ENCODE measurements around the gene SNUPN.

SNUPN gene

DNA sequence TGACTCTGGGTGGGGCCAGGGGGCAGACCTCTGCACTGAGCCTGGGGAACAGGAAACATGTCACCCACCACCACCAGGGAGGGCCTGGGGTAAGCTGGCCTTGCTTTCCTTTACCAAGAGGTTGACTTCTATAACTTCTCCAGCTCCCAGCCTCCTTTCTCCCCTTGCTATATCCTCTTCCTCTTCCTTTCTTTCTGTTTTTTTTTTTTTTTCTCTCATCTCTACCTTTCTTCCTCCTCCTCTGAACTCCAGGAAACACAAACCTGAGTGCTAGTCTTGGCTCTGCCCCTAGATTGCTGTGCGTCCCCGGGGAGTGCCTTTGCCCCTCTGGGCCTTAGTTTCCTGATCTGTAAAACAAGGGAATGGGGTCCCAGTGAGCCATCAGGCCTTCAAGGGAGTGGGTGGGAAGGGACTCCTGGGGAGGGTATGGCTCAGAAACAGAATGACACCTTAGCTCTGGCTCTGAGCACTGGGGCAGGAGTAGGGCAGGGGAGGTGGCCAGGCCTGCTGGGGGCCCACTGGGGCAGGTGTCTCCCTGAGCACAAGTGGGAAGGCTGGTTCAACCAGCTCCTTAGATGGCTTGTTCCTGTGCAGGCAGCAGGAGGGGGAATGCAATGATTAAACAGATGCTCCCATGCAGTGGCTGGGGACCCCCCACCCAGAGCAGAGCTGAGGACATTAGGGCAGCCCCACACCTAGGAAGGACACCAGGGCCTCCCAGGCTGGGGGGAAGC is 26.5 kb upstream of the SNUPN start:
- no peaks in the 10 kb centered on the region for H3K9me2 ChIP-seq (replicated peaks; ENCODE audit: insufficient read depth, low read length)
- no peak for DNase-seq
- no peak overlapping the region for H3K9ac ChIP-seq (ENCODE audit: low read length)
- no peak overlapping the region for H3K27ac ChIP-seq (ENCODE audit: low read length)
- TF ChIP-seq, protein P1, sequence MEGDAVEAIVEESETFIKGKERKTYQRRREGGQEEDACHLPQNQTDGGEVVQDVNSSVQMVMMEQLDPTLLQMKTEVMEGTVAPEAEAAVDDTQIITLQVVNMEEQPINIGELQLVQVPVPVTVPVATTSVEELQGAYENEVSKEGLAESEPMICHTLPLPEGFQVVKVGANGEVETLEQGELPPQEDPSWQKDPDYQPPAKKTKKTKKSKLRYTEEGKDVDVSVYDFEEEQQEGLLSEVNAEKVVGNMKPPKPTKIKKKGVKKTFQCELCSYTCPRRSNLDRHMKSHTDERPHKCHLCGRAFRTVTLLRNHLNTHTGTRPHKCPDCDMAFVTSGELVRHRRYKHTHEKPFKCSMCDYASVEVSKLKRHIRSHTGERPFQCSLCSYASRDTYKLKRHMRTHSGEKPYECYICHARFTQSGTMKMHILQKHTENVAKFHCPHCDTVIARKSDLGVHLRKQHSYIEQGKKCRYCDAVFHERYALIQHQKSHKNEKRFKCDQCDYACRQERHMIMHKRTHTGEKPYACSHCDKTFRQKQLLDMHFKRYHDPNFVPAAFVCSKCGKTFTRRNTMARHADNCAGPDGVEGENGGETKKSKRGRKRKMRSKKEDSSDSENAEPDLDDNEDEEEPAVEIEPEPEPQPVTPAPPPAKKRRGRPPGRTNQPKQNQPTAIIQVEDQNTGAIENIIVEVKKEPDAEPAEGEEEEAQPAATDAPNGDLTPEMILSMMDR (IDR thresholded peaks at IDR 0.05; ENCODE audit: low read length) = no peak
- TF ChIP-seq EZH2 (optimal IDR thresholded peaks at IDR 0.05; ENCODE audit: low read depth, low read length) = no peak
- no peak for TF ChIP-seq EZH2phosphoT487 (IDR thresholded peaks at IDR 0.05; ENCODE audit: low read length)
- no peaks in the 10 kb centered on the region for H3K36me3 ChIP-seq (replicated peaks; ENCODE audit: insufficient read depth, low read length)
- H3K79me2 ChIP-seq (ENCODE audit: low read length) = no peaks in the 10 kb centered on the region
- H2AFZ ChIP-seq (ENCODE audit: low read length) = no peak overlapping the region
- H4K20me1 ChIP-seq (ENCODE audit: insufficient read depth, low read length) = no peaks in the 10 kb centered on the region
- peaks cover 15% of the 10 kb centered on the region for H3K27me3 ChIP-seq (replicated peaks; ENCODE audit: insufficient read depth, low read length)
- no peaks in the 10 kb centered on the region for H3F3A ChIP-seq (ENCODE audit: insufficient read depth, low read length)
- no peak overlapping the region for H3K4me3 ChIP-seq (ENCODE audit: low read length)
- H3K4me2 ChIP-seq (ENCODE audit: low read depth, low read length) = no peak overlapping the region
- H3K4me1 ChIP-seq (ENCODE audit: low read length) = no peaks in the 10 kb centered on the region
- no peaks in the 10 kb centered on the region for H3K9me3 ChIP-seq (replicated peaks; ENCODE audit: insufficient read depth, low read length)

DNA sequence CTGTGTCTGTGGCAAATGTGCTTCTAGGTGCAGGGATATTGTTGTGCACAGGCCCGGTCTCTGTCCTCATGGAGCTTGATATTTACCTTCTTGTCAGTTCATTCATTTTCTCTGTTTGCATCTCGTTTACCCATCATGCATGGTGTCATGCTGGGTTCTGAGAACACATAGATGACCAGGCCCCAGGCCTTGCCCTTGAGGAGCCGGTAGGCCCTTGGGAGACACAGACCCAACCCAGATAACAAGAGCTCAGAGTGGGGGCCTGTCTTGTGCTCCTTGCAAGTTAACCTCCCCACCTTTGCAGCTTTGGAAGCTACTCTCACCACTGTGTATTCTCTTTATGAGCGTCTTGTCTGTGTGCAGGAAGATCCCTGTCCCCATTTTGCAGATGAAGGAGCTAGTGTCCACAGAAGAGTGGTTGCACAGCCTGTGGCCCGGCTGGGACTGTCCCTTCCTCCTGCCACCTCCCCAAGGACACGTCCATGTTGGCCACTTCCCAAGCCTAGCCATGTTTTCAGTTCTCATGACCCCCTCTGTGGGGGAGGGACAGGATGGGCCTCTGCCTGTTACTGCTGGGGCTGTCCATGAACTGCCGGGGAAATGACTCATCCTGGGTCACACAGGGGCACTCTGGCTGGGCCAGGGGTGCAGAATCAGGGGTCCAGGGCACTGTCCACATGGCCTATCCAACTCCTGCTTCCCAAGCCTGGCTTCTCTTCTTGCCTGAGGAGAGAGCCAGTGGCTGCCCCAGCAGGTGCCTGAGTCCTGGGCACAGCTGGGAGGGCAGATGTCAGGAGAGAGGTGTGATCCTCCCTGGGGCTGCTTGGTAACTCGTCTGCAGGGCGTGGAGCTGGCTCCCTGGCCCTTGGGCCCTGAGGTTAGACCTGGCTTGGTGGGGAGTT is 25.6 kb upstream of the SNUPN start:
- no peak for DNase-seq
- peaks cover 24% of the 10 kb centered on the region for H3K27me3 ChIP-seq (replicated peaks; ENCODE audit: insufficient read depth, low read length)
- TF ChIP-seq, protein P1 (IDR thresholded peaks at IDR 0.05; ENCODE audit: low read length) = no peak
- TF ChIP-seq EZH2phosphoT487 (IDR thresholded peaks at IDR 0.05; ENCODE audit: low read length) = no peak
- TF ChIP-seq EZH2 (optimal IDR thresholded peaks at IDR 0.05; ENCODE audit: low read depth, low read length) = no peak
- no peaks in the 10 kb centered on the region for H3K9me2 ChIP-seq (replicated peaks; ENCODE audit: insufficient read depth, low read length)
- no peak overlapping the region for H3K4me3 ChIP-seq (ENCODE audit: low read length)
- no peaks in the 10 kb centered on the region for H3K36me3 ChIP-seq (replicated peaks; ENCODE audit: insufficient read depth, low read length)
- no peaks in the 10 kb centered on the region for H4K20me1 ChIP-seq (ENCODE audit: insufficient read depth, low read length)
- no peak overlapping the region for H3K27ac ChIP-seq (ENCODE audit: low read length)
- no peaks in the 10 kb centered on the region for H3F3A ChIP-seq (ENCODE audit: insufficient read depth, low read length)
- no peaks in the 10 kb centered on the region for H3K79me2 ChIP-seq (ENCODE audit: low read length)
- no peak overlapping the region for H3K9ac ChIP-seq (ENCODE audit: low read length)
- no peak overlapping the region for H2AFZ ChIP-seq (ENCODE audit: low read length)
- no peaks in the 10 kb centered on the region for H3K9me3 ChIP-seq (replicated peaks; ENCODE audit: insufficient read depth, low read length)
- no peaks in the 10 kb centered on the region for H3K4me1 ChIP-seq (ENCODE audit: low read length)
- H3K4me2 ChIP-seq (ENCODE audit: low read depth, low read length) = no peak overlapping the region

DNA sequence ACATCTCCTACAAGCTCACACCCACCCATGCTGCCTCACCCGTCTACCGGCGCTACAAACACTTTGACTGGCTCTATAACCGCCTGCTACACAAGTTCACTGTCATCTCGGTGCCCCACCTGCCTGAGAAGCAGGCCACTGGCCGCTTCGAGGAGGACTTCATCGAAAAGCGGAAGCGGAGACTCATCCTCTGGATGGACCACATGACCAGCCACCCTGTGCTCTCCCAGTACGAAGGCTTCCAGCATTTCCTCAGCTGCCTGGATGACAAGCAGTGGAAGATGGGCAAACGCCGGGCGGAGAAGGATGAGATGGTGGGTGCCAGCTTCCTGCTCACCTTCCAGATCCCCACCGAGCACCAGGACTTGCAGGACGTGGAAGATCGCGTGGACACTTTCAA is 24.3 kb upstream of the SNUPN start:
- H3K27me3 ChIP-seq (replicated peaks; ENCODE audit: insufficient read depth, low read length) = peaks cover 28% of the 10 kb centered on the region
- no peaks in the 10 kb centered on the region for H3K4me1 ChIP-seq (ENCODE audit: low read length)
- DNase-seq = no peak
- no peak overlapping the region for H2AFZ ChIP-seq (ENCODE audit: low read length)
- no peaks in the 10 kb centered on the region for H3K9me2 ChIP-seq (replicated peaks; ENCODE audit: insufficient read depth, low read length)
- H3K27ac ChIP-seq (ENCODE audit: low read length) = no peak overlapping the region
- H4K20me1 ChIP-seq (ENCODE audit: insufficient read depth, low read length) = no peaks in the 10 kb centered on the region
- H3K4me3 ChIP-seq (ENCODE audit: low read length) = no peak overlapping the region
- H3F3A ChIP-seq (ENCODE audit: insufficient read depth, low read length) = no peaks in the 10 kb centered on the region
- H3K79me2 ChIP-seq (ENCODE audit: low read length) = no peaks in the 10 kb centered on the region
- H3K9ac ChIP-seq (ENCODE audit: low read length) = no peak overlapping the region
- H3K4me2 ChIP-seq (ENCODE audit: low read depth, low read length) = no peak overlapping the region
- TF ChIP-seq EZH2 (optimal IDR thresholded peaks at IDR 0.05; ENCODE audit: low read depth, low read length) (no peak), EZH2phosphoT487 (IDR thresholded peaks at IDR 0.05; ENCODE audit: low read length) (no peak)
- TF ChIP-seq, protein P1 (IDR thresholded peaks at IDR 0.05; ENCODE audit: low read length) = no peak
- H3K9me3 ChIP-seq (replicated peaks; ENCODE audit: insufficient read depth, low read length) = no peaks in the 10 kb centered on the region
- no peaks in the 10 kb centered on the region for H3K36me3 ChIP-seq (replicated peaks; ENCODE audit: insufficient read depth, low read length)
